Measurements from ENCODE around the gene PARP11. TPM values are rescaled to one million over a fixed set of nuclear protein-coding genes. Genes with fewer than 3 reads are reported as not detected.

The PARP11 gene
- total and polyA plus RNA-seq, 2 donors (not counting 1 experiment from before 2014, with no cell fraction given): 6.4 to 26.3 TPM

DNA sequence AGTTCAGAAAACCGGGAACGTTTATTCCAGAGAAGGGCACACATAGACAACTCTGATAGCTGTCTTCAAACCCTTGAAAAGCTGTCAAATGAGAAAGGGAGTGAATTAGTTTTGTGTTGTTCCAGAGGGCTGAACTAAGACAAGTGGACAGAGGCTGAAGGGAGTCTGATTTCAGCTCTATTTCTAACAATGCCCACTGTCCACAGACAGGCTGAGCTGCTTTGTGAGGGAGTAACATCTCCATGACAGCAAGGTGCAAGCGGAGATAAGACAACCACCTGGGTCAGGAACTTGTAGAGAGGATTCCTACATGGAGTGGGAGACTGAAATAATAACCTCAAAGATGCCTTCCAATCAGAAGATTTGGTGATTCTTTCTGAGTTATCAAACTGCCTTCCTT lies 25.6 kb upstream of the PARP11 start:
- H3K4me3 Mint-ChIP-seq: no peak overlapping the region
- H3K36me3 ChIP-seq (replicated peaks in 1 of 2; ENCODE audit: control extremely low read depth in 1 of 2, control insufficient read depth in 1 of 2, extremely low read depth in 1 of 2, insufficient read depth in 2 of 2, low read length in 1 of 2): no peaks in the 10 kb centered on the region
- WGBS (ENCODE audit: insufficient coverage): 88% methylated on average over 3 of the region's 3 CpGs
- POLR2A ChIA-PET: no interaction called here
- no peak overlapping the region for H3K27ac Mint-ChIP-seq
- TF ChIP-seq EZH2 (IDR thresholded peaks at IDR 0.05; ENCODE audit: borderline replicate concordance, insufficient read depth, low read depth, low read length, poor library complexity, severe bottlenecking) (no peak), CTCF (IDR thresholded peaks at IDR 0.05) (no peak)
- peaks cover 4% of the 10 kb centered on the region for H3K4me1 Mint-ChIP-seq
- H3K4me1 ChIP-seq (ENCODE audit: control insufficient read depth in 2 of 2, insufficient read depth in 2 of 2, low read length in 2 of 2): peaks cover 0 to 5% of the 10 kb centered on the region in 2 donors
- no peak overlapping the region for H3K9ac ChIP-seq (ENCODE audit: low read length)
- peaks cover 3% of the 10 kb centered on the region for H3K9me3 Mint-ChIP-seq (ENCODE audit: insufficient read depth)
- no peaks in the 10 kb centered on the region for H4K20me1 ChIP-seq (ENCODE audit: control insufficient read depth, insufficient read depth, low read length, poor library complexity, severe bottlenecking)
- no peak overlapping the region for H3K4me2 ChIP-seq (replicated peaks; ENCODE audit: low read depth, low read length, poor library complexity, severe bottlenecking)
- H3K27me3 ChIP-seq (replicated peaks in 1 of 4; ENCODE audit: control extremely low read depth in 1 of 4, control insufficient read depth in 3 of 4, insufficient read depth in 4 of 4, low read length in 3 of 4): peaks cover 0 to 3% (median 1%) of the 10 kb centered on the region in 4 experiments
- no peak overlapping the region for H3K27ac ChIP-seq (ENCODE audit: low read length in 2 of 2)
- H3K9me3 ChIP-seq (ENCODE audit: control extremely low read depth in 1 of 3, control insufficient read depth in 2 of 3, insufficient read depth in 1 of 3, low read length in 2 of 3): no peaks in the 10 kb centered on the region
- CTCF ChIA-PET: interaction anchor here (1.1 kb wide), 1 partner anchor 13 kb away, joined by 4 read pairs; no protein-coding TSS in a partner anchor
- no peak for ATAC-seq (ENCODE audit: low read depth)
- no peak overlapping the region for H3K4me3 ChIP-seq (ENCODE audit: control extremely low read depth in 1 of 5, extremely low read depth in 1 of 5, insufficient read depth in 1 of 5, low read depth in 2 of 5, low read length in 4 of 5)
- no peaks in the 10 kb centered on the region for H3K79me2 ChIP-seq (ENCODE audit: control insufficient read depth, insufficient read depth, low read length)
- intact Hi-C loops (cut with micrococcal nuclease): no loop called here
- H3K27me3 Mint-ChIP-seq: peaks cover 11% of the 10 kb centered on the region
- no peak for DNase-seq
- H2AFZ ChIP-seq (ENCODE audit: insufficient read depth, low read depth, low read length, poor library complexity, severe bottlenecking): no peak overlapping the region

GRCh38 chr12:3897371-3897971 lies 24.3 kb upstream of the PARP11 start:
- Histone ChIP-seq H3K4me3 (ENCODE audit: control extremely low read depth in 1 of 5, extremely low read depth in 1 of 5, insufficient read depth in 1 of 5, low read depth in 2 of 5, low read length in 4 of 5) (no peak overlapping the region), H4K20me1 (ENCODE audit: control insufficient read depth, insufficient read depth, low read length, poor library complexity, severe bottlenecking) (no peaks in the 10 kb centered on the region), H3K4me2 (replicated peaks; ENCODE audit: low read depth, low read length, poor library complexity, severe bottlenecking) (no peak overlapping the region), H3K27me3 (replicated peaks in 1 of 4; ENCODE audit: control extremely low read depth in 1 of 4, control insufficient read depth in 3 of 4, insufficient read depth in 4 of 4, low read length in 3 of 4) (peaks cover 0 to 3% (median 1%) of the 10 kb centered on the region in 4 experiments), H3K79me2 (ENCODE audit: control insufficient read depth, insufficient read depth, low read length) (no peaks in the 10 kb centered on the region), H3K36me3 (replicated peaks in 1 of 2; ENCODE audit: control extremely low read depth in 1 of 2, control insufficient read depth in 1 of 2, extremely low read depth in 1 of 2, insufficient read depth in 2 of 2, low read length in 1 of 2) (no peaks in the 10 kb centered on the region), H3K4me1 (ENCODE audit: control insufficient read depth in 2 of 2, insufficient read depth in 2 of 2, low read length in 2 of 2) (peaks cover 0 to 5% of the 10 kb centered on the region in 2 donors), H3K9me3 (ENCODE audit: control extremely low read depth in 1 of 3, control insufficient read depth in 2 of 3, insufficient read depth in 1 of 3, low read length in 2 of 3) (no peaks in the 10 kb centered on the region), H3K9ac (ENCODE audit: low read length) (no peak overlapping the region), H2AFZ (ENCODE audit: insufficient read depth, low read depth, low read length, poor library complexity, severe bottlenecking) (no peak overlapping the region), H3K27ac (ENCODE audit: low read length in 2 of 2) (no peak overlapping the region)
- intact Hi-C loops (cut with micrococcal nuclease): no loop called here
- TF ChIP-seq EZH2 (IDR thresholded peaks at IDR 0.05; ENCODE audit: borderline replicate concordance, insufficient read depth, low read depth, low read length, poor library complexity, severe bottlenecking): no peak
- TF ChIP-seq CTCF (IDR thresholded peaks at IDR 0.05): no peak
- POLR2A ChIA-PET: no interaction called here
- ATAC-seq (ENCODE audit: low read depth): no peak
- H3K9me3 Mint-ChIP-seq (ENCODE audit: insufficient read depth): no peaks in the 10 kb centered on the region
- no peak for DNase-seq
- peaks cover 4% of the 10 kb centered on the region for H3K4me1 Mint-ChIP-seq
- H3K27ac Mint-ChIP-seq: no peak overlapping the region
- H3K4me3 Mint-ChIP-seq: no peak overlapping the region
- WGBS (ENCODE audit: insufficient coverage): 68% methylated on average over 2 of the region's 7 CpGs
- H3K27me3 Mint-ChIP-seq: peaks cover 8% of the 10 kb centered on the region
- CTCF ChIA-PET: interaction anchor here (0.6 to 1.1 kb wide), 2 partner anchors 11 to 570 kb away, joined by 3 to 5 read pairs; no protein-coding TSS in a partner anchor
